HEK293 (cell line): Measurements from ENCODE around the gene PKLR.

Experiments
- RBAK ChIP-seq: fragments of 450-650 bp; formaldehyde crosslinking; IDR thresholded peaks from 2 replicates; pipeline ENCODE4 v1.5.1; 2016; ENCODE audit warnings: missing biosample characterization, missing genetic modification characterization
- SETDB1 ChIP-seq: IDR thresholded peaks from one replicate; pipeline ENCODE4 v1.6.1; 2017; ENCODE audit warnings: mild to moderate bottlenecking, low read length, moderate library complexity, mixed read lengths; ENCODE audit not compliant: insufficient read length
- TCF7L2 ChIP-seq: IDR thresholded peaks from 2 replicates; pipeline ENCODE4 v1.6.1; 2011; ENCODE audit warnings: low read depth, mild to moderate bottlenecking, inconsistent platforms, low read length, moderate library complexity, borderline replicate concordance
- ZBTB7A ChIP-seq: fragments of 450-650 bp; formaldehyde crosslinking; IDR thresholded peaks from 2 replicates; pipeline ENCODE4 v1.5.1; 2016; ENCODE audit warnings: low read depth, missing biosample characterization, missing genetic modification characterization
- ZNF140 ChIP-seq: fragments of 450-650 bp; formaldehyde crosslinking; IDR thresholded peaks from 2 replicates; pipeline ENCODE4 v1.5.1; 2016; ENCODE audit warnings: missing biosample characterization, missing genetic modification characterization
- ZNF157 ChIP-seq: fragments of 450-650 bp; formaldehyde crosslinking; IDR thresholded peaks from 2 replicates; pipeline ENCODE4 v1.5.1; 2016; ENCODE audit warnings: missing biosample characterization, missing genetic modification characterization
- ZNF202 ChIP-seq: fragments of 450-650 bp; formaldehyde crosslinking; IDR thresholded peaks from 2 replicates; pipeline ENCODE4 v1.5.1; 2016; ENCODE audit warnings: missing biosample characterization, missing genetic modification characterization, borderline replicate concordance
- ZNF221 ChIP-seq: fragments of 450-650 bp; formaldehyde crosslinking; IDR thresholded peaks from 2 replicates; pipeline ENCODE4 v1.5.1; 2017; ENCODE audit warnings: missing biosample characterization, missing genetic modification characterization, borderline replicate concordance
- ZNF274 ChIP-seq, 2 experiments: fragments of 200-500 bp in 1 of 2; fragments of 450-650 bp in 1 of 2; sonication (Bioruptor generic) in 1 of 2; formaldehyde crosslinking in 1 of 2; IDR thresholded peaks; 2 replicates each; pipeline versions ENCODE4 v1.5.1 to v1.6.1; 2014 to 2016; ENCODE audit warnings: borderline replicate concordance in 1 of 2, inconsistent platforms in 1 of 2, low read length in 1 of 2, missing biosample characterization in 1 of 2, missing genetic modification characterization in 1 of 2
- ZNF391 ChIP-seq: fragments of 450-650 bp; formaldehyde crosslinking; IDR thresholded peaks from 2 replicates; pipeline ENCODE4 v1.5.1; 2016; ENCODE audit warnings: low read depth, missing biosample characterization, missing genetic modification characterization, borderline replicate concordance
- ZNF549 ChIP-seq: fragments of 450-650 bp; IDR thresholded peaks from 2 replicates; pipeline ENCODE4 v1.5.1; 2018; ENCODE audit warnings: missing biosample characterization, missing genetic modification characterization, mild to moderate bottlenecking, inconsistent platforms, moderate library complexity
- ZNF585B ChIP-seq: fragments of 450-650 bp; formaldehyde crosslinking; IDR thresholded peaks from 2 replicates; pipeline ENCODE4 v1.5.1; 2016; ENCODE audit warnings: missing biosample characterization, missing genetic modification characterization
- ZNF610 ChIP-seq: fragments of 450-650 bp; formaldehyde crosslinking; IDR thresholded peaks from 2 replicates; pipeline ENCODE4 v1.5.1; 2016; ENCODE audit warnings: missing biosample characterization, missing genetic modification characterization, borderline replicate concordance
- ZNF707 ChIP-seq: fragments of 450-650 bp; formaldehyde crosslinking; IDR thresholded peaks from 2 replicates; pipeline ENCODE4 v1.5.1; 2016; ENCODE audit warnings: missing biosample characterization, missing genetic modification characterization
- ZNF792 ChIP-seq: fragments of 450-650 bp; formaldehyde crosslinking; IDR thresholded peaks from 2 replicates; pipeline ENCODE4 v1.5.1; 2016; ENCODE audit warnings: missing biosample characterization, missing genetic modification characterization
- ZNF843 ChIP-seq: fragments of 450-650 bp; formaldehyde crosslinking; IDR thresholded peaks from 2 replicates; pipeline ENCODE4 v1.5.1; 2016; ENCODE audit warnings: missing biosample characterization, missing genetic modification characterization
- ZXDB ChIP-seq: fragments of 450-650 bp; formaldehyde crosslinking; IDR thresholded peaks from 2 replicates; pipeline ENCODE4 v1.5.1; 2016; ENCODE audit warnings: missing biosample characterization, missing genetic modification characterization
- TF ChIP-seq, protein P1 (sequence below): fragments of 450-650 bp; formaldehyde crosslinking; optimal IDR thresholded peaks from 2 replicates; pipeline ENCODE3; 2016; ENCODE audit warnings: missing biosample characterization, mild to moderate bottlenecking, missing genetic modification characterization
- TF ChIP-seq, protein P2 (sequence below): fragments of 450-650 bp; formaldehyde crosslinking; IDR thresholded peaks from 2 replicates; pipeline ENCODE4 v1.5.1; 2016; ENCODE audit warnings: missing biosample characterization, missing genetic modification characterization
- TF ChIP-seq, protein P3 (sequence below): fragments of 450-650 bp; formaldehyde crosslinking; IDR thresholded peaks from 2 replicates; pipeline ENCODE4 v1.5.1; 2017; ENCODE audit warnings: missing biosample characterization, missing genetic modification characterization
- TF ChIP-seq, protein P4 (sequence below): fragments of 450-650 bp; formaldehyde crosslinking; IDR thresholded peaks from 2 replicates; pipeline ENCODE4 v1.5.1; 2016; ENCODE audit warnings: missing biosample characterization, missing genetic modification characterization, low read depth
- TF ChIP-seq, protein P5 (sequence below): fragments of 450-650 bp; formaldehyde crosslinking; IDR thresholded peaks from 2 replicates; pipeline ENCODE4 v1.5.1; 2016; ENCODE audit warnings: missing biosample characterization, missing genetic modification characterization
- TF ChIP-seq, protein P6 (sequence below): fragments of 450-650 bp; formaldehyde crosslinking; IDR thresholded peaks from 2 replicates; pipeline ENCODE4 v1.5.1; 2016; ENCODE audit warnings: missing biosample characterization, missing genetic modification characterization
- TF ChIP-seq, protein P7 (sequence below): fragments of 450-650 bp; formaldehyde crosslinking; IDR thresholded peaks from 2 replicates; pipeline ENCODE4 v1.5.1; 2017; ENCODE audit warnings: missing biosample characterization, missing genetic modification characterization

The PKLR gene

DNA sequence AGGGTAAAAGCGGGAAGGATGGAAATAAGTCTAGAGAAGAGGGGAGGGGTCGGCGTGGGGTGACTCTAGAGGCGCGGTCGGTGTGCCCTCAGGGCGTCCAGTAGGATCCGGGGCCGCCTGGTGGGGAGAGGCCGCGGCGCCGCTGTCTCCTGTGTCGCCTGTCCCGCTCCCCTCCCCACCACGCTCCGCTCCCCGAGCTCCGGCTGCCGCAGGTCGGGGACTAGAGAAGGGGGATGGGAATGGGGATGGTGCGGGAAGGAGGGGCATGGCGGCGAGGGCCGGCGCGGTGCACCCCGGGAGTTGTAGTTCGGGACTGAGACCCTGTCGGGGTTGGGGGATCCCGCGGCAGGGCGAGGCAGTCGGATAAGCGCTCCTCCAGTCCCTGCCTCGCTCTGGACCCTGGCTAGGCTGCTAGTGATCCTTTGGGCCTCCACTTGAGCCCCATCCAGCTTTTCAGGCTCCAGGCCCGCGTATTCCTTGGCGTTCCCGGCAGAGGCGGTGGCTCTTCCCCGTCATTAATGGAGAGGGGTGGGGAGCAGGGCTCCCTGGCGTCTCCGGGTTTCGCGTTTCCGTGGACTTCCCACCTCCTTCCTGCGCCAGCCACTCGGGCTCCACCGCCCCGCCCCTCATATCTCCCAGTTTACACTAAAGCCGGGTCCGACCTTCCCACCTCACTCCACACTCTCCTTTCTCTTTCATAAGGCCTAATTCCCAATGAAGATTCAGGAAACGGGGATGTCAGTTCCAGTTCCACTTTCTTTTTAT lies 45.8 kb downstream of the PKLR start, which contains the start of gene ENTREP3 (continued):
- TF ChIP-seq, protein P1, sequence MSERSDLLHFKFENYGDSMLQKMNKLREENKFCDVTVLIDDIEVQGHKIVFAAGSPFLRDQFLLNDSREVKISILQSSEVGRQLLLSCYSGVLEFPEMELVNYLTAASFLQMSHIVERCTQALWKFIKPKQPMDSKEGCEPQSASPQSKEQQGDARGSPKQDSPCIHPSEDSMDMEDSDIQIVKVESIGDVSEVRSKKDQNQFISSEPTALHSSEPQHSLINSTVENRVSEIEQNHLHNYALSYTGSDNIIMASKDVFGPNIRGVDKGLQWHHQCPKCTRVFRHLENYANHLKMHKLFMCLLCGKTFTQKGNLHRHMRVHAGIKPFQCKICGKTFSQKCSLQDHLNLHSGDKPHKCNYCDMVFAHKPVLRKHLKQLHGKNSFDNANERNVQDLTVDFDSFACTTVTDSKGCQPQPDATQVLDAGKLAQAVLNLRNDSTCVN (tag by site-specific recombination) = peak; percentile 55
- TF ChIP-seq ZXDB (tag by site-specific recombination) (peak; percentile 95), ZNF707 (tag by site-specific recombination) (no peak), ZNF585B (tag by site-specific recombination) (no peak), ZNF610 (peak; percentile 93), RBAK (tag by site-specific recombination) (no peak), TCF7L2 (no peak), ZNF140 (tag by site-specific recombination) (no peak), SETDB1 (no peak), ZNF391 (tag by site-specific recombination) (0 out of 2 replicates have a peak, but pooled peaks have one; percentile 33), ZNF843 (tag by site-specific recombination) (no peak), ZNF221 (tag by site-specific recombination) (no peak), ZNF274 (IDR thresholded peaks at IDR 0.05; ENCODE audit: low read length) (no peak), ZNF274 (tag by site-specific recombination; IDR thresholded peaks at IDR 0.05; ENCODE audit: borderline replicate concordance) (no peak), ZNF792 (tag by site-specific recombination) (no peak), ZNF157 (no peak), ZNF202 (tag by site-specific recombination) (no peak), ZBTB7A (tag by site-specific recombination) (peak; percentile 89), ZNF549 (tag by site-specific recombination) (no peak)
- TF ChIP-seq, protein P2, sequence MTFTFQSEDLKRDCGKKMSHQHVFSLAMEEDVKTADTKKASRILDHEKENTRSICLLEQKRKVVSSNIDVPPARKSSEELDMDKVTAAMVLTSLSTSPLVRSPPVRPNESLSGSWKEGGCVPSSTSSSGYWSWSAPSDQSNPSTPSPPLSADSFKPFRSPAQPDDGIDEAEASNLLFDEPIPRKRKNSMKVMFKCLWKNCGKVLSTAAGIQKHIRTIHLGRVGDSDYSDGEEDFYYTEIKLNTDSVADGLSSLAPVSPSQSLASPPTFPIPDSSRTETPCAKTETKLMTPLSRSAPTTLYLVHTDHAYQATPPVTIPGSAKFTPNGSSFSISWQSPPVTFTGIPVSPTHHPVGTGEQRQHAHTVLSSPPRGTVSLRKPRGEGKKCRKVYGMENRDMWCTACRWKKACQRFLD (tag by site-specific recombination) = no peak
- TF ChIP-seq, protein P3, sequence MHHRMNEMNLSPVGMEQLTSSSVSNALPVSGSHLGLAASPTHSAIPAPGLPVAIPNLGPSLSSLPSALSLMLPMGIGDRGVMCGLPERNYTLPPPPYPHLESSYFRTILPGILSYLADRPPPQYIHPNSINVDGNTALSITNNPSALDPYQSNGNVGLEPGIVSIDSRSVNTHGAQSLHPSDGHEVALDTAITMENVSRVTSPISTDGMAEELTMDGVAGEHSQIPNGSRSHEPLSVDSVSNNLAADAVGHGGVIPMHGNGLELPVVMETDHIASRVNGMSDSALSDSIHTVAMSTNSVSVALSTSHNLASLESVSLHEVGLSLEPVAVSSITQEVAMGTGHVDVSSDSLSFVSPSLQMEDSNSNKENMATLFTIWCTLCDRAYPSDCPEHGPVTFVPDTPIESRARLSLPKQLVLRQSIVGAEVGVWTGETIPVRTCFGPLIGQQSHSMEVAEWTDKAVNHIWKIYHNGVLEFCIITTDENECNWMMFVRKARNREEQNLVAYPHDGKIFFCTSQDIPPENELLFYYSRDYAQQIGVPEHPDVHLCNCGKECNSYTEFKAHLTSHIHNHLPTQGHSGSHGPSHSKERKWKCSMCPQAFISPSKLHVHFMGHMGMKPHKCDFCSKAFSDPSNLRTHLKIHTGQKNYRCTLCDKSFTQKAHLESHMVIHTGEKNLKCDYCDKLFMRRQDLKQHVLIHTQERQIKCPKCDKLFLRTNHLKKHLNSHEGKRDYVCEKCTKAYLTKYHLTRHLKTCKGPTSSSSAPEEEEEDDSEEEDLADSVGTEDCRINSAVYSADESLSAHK (tag by site-specific recombination) = peak; percentile 19; the same call in 1 of the 2 replicates
- TF ChIP-seq, protein P4, sequence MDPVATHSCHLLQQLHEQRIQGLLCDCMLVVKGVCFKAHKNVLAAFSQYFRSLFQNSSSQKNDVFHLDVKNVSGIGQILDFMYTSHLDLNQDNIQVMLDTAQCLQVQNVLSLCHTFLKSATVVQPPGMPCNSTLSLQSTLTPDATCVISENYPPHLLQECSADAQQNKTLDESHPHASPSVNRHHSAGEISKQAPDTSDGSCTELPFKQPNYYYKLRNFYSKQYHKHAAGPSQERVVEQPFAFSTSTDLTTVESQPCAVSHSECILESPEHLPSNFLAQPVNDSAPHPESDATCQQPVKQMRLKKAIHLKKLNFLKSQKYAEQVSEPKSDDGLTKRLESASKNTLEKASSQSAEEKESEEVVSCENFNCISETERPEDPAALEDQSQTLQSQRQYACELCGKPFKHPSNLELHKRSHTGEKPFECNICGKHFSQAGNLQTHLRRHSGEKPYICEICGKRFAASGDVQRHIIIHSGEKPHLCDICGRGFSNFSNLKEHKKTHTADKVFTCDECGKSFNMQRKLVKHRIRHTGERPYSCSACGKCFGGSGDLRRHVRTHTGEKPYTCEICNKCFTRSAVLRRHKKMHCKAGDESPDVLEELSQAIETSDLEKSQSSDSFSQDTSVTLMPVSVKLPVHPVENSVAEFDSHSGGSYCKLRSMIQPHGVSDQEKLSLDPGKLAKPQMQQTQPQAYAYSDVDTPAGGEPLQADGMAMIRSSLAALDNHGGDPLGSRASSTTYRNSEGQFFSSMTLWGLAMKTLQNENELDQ (tag by site-specific recombination) = no peak
- TF ChIP-seq, protein P5, sequence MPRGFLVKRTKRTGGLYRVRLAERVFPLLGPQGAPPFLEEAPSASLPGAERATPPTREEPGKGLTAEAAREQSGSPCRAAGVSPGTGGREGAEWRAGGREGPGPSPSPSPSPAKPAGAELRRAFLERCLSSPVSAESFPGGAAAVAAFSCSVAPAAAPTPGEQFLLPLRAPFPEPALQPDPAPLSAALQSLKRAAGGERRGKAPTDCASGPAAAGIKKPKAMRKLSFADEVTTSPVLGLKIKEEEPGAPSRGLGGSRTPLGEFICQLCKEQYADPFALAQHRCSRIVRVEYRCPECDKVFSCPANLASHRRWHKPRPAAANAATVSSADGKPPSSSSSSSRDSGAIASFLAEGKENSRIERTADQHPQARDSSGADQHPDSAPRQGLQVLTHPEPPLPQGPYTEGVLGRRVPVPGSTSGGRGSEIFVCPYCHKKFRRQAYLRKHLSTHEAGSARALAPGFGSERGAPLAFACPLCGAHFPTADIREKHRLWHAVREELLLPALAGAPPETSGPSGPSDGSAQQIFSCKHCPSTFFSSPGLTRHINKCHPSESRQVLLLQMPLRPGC (tag by site-specific recombination) = no peak; the same call in 1 of the 2 replicates
- TF ChIP-seq, protein P6, sequence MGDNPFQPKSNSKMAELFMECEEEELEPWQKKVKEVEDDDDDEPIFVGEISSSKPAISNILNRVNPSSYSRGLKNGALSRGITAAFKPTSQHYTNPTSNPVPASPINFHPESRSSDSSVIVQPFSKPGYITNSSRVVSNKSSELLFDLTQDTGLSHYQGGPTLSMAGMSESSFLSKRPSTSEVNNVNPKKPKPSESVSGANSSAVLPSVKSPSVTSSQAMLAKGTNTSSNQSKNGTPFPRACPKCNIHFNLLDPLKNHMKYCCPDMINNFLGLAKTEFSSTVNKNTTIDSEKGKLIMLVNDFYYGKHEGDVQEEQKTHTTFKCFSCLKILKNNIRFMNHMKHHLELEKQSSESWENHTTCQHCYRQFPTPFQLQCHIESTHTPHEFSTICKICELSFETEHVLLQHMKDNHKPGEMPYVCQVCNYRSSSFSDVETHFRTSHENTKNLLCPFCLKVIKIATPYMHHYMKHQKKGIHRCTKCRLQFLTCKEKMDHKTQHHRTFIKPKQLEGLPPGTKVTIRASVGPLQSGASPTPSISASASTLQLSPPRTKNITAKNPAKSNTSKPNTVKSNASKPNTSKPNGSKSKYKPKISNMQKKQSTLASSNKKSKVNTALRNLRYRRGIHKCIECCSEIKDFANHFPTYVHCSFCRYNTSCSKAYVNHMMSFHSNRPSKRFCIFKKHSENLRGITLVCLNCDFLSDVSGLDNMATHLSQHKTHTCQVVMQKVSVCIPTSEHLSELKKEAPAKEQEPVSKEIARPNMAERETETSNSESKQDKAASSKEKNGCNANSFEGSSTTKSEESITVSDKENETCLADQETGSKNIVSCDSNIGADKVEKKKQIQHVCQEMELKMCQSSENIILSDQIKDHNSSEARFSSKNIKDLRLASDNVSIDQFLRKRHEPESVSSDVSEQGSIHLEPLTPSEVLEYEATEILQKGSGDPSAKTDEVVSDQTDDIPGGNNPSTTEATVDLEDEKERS = no peak
- TF ChIP-seq, protein P7, sequence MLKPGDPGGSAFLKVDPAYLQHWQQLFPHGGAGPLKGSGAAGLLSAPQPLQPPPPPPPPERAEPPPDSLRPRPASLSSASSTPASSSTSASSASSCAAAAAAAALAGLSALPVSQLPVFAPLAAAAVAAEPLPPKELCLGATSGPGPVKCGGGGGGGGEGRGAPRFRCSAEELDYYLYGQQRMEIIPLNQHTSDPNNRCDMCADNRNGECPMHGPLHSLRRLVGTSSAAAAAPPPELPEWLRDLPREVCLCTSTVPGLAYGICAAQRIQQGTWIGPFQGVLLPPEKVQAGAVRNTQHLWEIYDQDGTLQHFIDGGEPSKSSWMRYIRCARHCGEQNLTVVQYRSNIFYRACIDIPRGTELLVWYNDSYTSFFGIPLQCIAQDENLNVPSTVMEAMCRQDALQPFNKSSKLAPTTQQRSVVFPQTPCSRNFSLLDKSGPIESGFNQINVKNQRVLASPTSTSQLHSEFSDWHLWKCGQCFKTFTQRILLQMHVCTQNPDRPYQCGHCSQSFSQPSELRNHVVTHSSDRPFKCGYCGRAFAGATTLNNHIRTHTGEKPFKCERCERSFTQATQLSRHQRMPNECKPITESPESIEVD (tag by site-specific recombination) = no peak
